Keratinocyte (primary cell): ENCODE results near the gene PCDHA3. TPM values are rescaled to one million over a fixed set of nuclear protein-coding genes. Genes with fewer than 3 reads are reported as not detected.

Experiments used
- polyA plus RNA-seq, 5 experiments: library from polyadenylated mRNA; depleted of rRNA in 3 of 5; stranded (reverse) in 3 of 5; stranded (forward) in 1 of 5; unstranded in 1 of 5; fragments of >200 nt; gene quantifications; 1 replicate in 1 of 5; 2 replicates in 3 of 5; 3 replicates in 1 of 5; pipeline versions ENCODE4 v1.2.1 to v1.2.3, GENCODE V29; 2011 to 2012; ENCODE audit warnings: missing spikeins in 2 of 5, low read depth in 1 of 5, low replicate concordance in 1 of 5

The PCDHA3 gene
- polyA plus RNA-seq, 1 donor (not counting 4 experiments of a cell fraction or from before 2014, with no cell fraction given): 0.01 TPM

Other genes starting within 250 kb of the PCDHA3 start
- 19.3 to 48.3 TPM (median 32.4 TPM) in 3 replicates for gene SRA1, start 243.6 kb upstream of the PCDHA3 start, polyA plus RNA-seq
- 6.7 to 12.4 TPM (median 7.1 TPM) in 3 replicates for gene APBB3, start 236.5 kb upstream of the PCDHA3 start, polyA plus RNA-seq
- 63.1 to 95.7 TPM (median 63.5 TPM) in 3 replicates for gene SLC35A4, start 236.2 kb upstream of the PCDHA3 start, polyA plus RNA-seq
- 0.06 to 0.19 TPM (median 0.18 TPM) in 3 replicates for gene CD14, start 167.9 kb upstream of the PCDHA3 start, polyA plus RNA-seq
- gene TMCO6, start 161.6 kb upstream of the PCDHA3 start, polyA plus RNA-seq: 7.6 to 9.2 TPM (median 7.9 TPM) in 3 replicates
- 65.6 to 143 TPM (median 101 TPM) in 3 replicates for gene NDUFA2, start 153.4 kb upstream of the PCDHA3 start, polyA plus RNA-seq
- gene IK, start 153.2 kb upstream of the PCDHA3 start, polyA plus RNA-seq: 76.4 to 119 TPM (median 118 TPM) in 3 replicates
- gene WDR55, start 136.2 kb upstream of the PCDHA3 start, polyA plus RNA-seq: 21.6 to 29.3 TPM (median 22.1 TPM) in 3 replicates
- 0.22 to 0.48 TPM (median 0.23 TPM) in 3 replicates for gene DND1, start 127.5 kb upstream of the PCDHA3 start, polyA plus RNA-seq
- gene HARS1, start 109.7 kb upstream of the PCDHA3 start, polyA plus RNA-seq: 72.0 to 115 TPM (median 87.8 TPM) in 3 replicates
- gene HARS2, start 109.6 kb upstream of the PCDHA3 start, polyA plus RNA-seq: 36.8 to 44.5 TPM (median 40.3 TPM) in 3 replicates
- 47.1 to 75.0 TPM (median 49.2 TPM) in 3 replicates for gene ZMAT2, start 100.6 kb upstream of the PCDHA3 start, polyA plus RNA-seq
- gene PCDHA1, start 14.9 kb upstream of the PCDHA3 start, polyA plus RNA-seq: 0.03 to 0.07 TPM (median 0.06 TPM) in 3 replicates
- 0.01 TPM in 1 of 3 replicates, not detected in the others for gene PCDHA2, start 6.2 kb upstream of the PCDHA3 start, polyA plus RNA-seq
- 0.01 to 0.15 TPM (median 0.07 TPM) in 3 replicates for gene PCDHA4, start 6.0 kb downstream of the PCDHA3 start, polyA plus RNA-seq
- gene PCDHA5, start 20.6 kb downstream of the PCDHA3 start, polyA plus RNA-seq: 0.01 TPM in 1 of 3 replicates, not detected in the others
- 0.03 to 0.14 TPM (median 0.04 TPM) in 3 replicates for gene PCDHA6, start 26.9 kb downstream of the PCDHA3 start, polyA plus RNA-seq
- 0.02 to 0.05 TPM (median 0.04 TPM) in 3 replicates for gene PCDHA7, start 33.2 kb downstream of the PCDHA3 start, polyA plus RNA-seq
- gene PCDHA8, start 40.1 kb downstream of the PCDHA3 start, polyA plus RNA-seq: not detected in 3 replicates
- gene PCDHA9, start 47.3 kb downstream of the PCDHA3 start, polyA plus RNA-seq: 0.01 TPM in 1 of 3 replicates, not detected in the others
- 0.03 to 0.06 TPM (median 0.05 TPM) in 3 replicates for gene PCDHA10, start 54.8 kb downstream of the PCDHA3 start, polyA plus RNA-seq
- gene PCDHA11, start 67.9 kb downstream of the PCDHA3 start, polyA plus RNA-seq: 0.12 to 0.28 TPM in 2 of 3 replicates, not detected in the other
- gene PCDHA12, start 74.3 kb downstream of the PCDHA3 start, polyA plus RNA-seq: 0.04 to 0.40 TPM (median 0.07 TPM) in 3 replicates
- gene PCDHA13, start 81.1 kb downstream of the PCDHA3 start, polyA plus RNA-seq: 0.04 to 0.12 TPM in 2 of 3 replicates, not detected in the other
- 0.14 to 0.64 TPM (median 0.45 TPM) in 3 replicates for gene PCDHAC1, start 125.2 kb downstream of the PCDHA3 start, polyA plus RNA-seq
- 1.2 to 2.1 TPM (median 1.9 TPM) in 3 replicates for gene PCDHAC2, start 165.4 kb downstream of the PCDHA3 start, polyA plus RNA-seq